HepG2 (cell line): ENCODE data around the gene CUL9.

ENCODE experiments used
- EZH2 ChIP-seq: conservative IDR thresholded peaks from 2 replicates; pipeline ENCODE4 v1.6.1; 2012; ENCODE audit warnings: mild to moderate bottlenecking, low read depth, low read length, moderate library complexity
- HNRNPL ChIP-seq: fragments of 200-400 bp; formaldehyde crosslinking; IDR thresholded peaks from 2 replicates; pipeline ENCODE4 v1.6.1; 2017; ENCODE audit warnings: mild to moderate bottlenecking, low read depth, low read length
- ZC3H4 ChIP-seq: sonication (generic); formaldehyde crosslinking; IDR thresholded peaks from 2 replicates; pipeline ENCODE4 v1.4.0; 2020; ENCODE audit warnings: missing genetic modification reagents, borderline replicate concordance

GRCh38 chr6:43176423-43176786 lies 5.6 kb upstream of the CUL9 start:
- TF ChIP-seq EZH2 (no peak), ZC3H4 (CRISPR knock-in tag) (no peak), HNRNPL (no peak)
